ENCODE measurements around the gene ERCC3.
"Not testable (repeated sequence)": the region's sequence is repeated elsewhere in the genome, so short reads cannot be mapped to it uniquely, and the experiment has no call there.

The ERCC3 gene

GRCh38 chr2:127259355-127259754 is 34.6 kb downstream of the ERCC3 start:
- TF ChIP-seq, protein P1, sequence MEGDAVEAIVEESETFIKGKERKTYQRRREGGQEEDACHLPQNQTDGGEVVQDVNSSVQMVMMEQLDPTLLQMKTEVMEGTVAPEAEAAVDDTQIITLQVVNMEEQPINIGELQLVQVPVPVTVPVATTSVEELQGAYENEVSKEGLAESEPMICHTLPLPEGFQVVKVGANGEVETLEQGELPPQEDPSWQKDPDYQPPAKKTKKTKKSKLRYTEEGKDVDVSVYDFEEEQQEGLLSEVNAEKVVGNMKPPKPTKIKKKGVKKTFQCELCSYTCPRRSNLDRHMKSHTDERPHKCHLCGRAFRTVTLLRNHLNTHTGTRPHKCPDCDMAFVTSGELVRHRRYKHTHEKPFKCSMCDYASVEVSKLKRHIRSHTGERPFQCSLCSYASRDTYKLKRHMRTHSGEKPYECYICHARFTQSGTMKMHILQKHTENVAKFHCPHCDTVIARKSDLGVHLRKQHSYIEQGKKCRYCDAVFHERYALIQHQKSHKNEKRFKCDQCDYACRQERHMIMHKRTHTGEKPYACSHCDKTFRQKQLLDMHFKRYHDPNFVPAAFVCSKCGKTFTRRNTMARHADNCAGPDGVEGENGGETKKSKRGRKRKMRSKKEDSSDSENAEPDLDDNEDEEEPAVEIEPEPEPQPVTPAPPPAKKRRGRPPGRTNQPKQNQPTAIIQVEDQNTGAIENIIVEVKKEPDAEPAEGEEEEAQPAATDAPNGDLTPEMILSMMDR (conservative IDR thresholded peaks at IDR 0.05) = no peak
- no peak for TF ChIP-seq ZFX (IDR thresholded peaks at IDR 0.05)
- no peak overlapping the region for H3K27ac ChIP-seq

- TF ChIP-seq, protein P1 (conservative IDR thresholded peaks at IDR 0.05) = no peak
- TF ChIP-seq ZFX (IDR thresholded peaks at IDR 0.05) = no peak
- H3K27ac ChIP-seq = no peak overlapping the region
Observed at GRCh38 chr2:127256866-127257265, 37.1 kb downstream of the ERCC3 start.

- TF ChIP-seq ZFX (IDR thresholded peaks at IDR 0.05) = no peak
- TF ChIP-seq, protein P1 (conservative IDR thresholded peaks at IDR 0.05) = no peak
- H3K27ac ChIP-seq = no peak overlapping the region
Observed at GRCh38 chr2:127256381-127256780, 37.6 kb downstream of the ERCC3 start.

- H3K27ac ChIP-seq = no peak overlapping the region
- TF ChIP-seq, protein P1 (conservative IDR thresholded peaks at IDR 0.05) = no peak
- TF ChIP-seq ZFX (IDR thresholded peaks at IDR 0.05) = no peak
Observed at GRCh38 chr2:127255721-127256120, 38.2 kb downstream of the ERCC3 start.

GRCh38 chr2:127255146-127255545 is 38.8 kb downstream of the ERCC3 start:
- no peak for TF ChIP-seq ZFX (IDR thresholded peaks at IDR 0.05)
- TF ChIP-seq, protein P1 (conservative IDR thresholded peaks at IDR 0.05) = no peak
- no peak overlapping the region for H3K27ac ChIP-seq

DNA sequence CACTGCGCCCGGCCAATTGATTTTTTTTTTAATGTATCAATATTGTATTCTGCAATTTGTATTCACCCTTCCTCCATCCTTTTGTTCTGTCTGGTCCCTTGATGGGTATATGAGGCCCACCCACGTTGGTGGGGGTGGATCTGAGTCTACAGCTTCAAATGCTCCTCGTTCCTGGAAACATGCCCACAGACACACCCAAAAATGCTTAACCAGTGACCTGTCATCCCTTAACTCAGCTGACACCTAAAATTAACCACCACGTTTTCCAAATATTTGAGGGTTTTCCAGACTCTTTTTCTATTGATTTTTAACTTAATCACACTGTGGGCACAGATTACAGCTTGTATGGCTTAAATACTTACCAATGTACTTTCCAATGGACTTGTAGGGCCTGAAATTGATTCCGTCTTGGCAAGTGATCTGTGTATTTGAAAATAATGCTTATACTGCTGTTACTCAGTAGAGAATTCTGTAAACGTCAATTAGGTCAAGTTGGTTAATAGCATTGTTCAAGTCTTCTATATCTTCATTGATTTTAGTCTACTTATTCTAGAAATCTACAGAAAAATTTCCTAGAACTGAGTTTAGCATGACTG is 39.5 kb downstream of the ERCC3 start:
- TF ChIP-seq, protein P1 (conservative IDR thresholded peaks at IDR 0.05) = no peak
- no peak for TF ChIP-seq ZFX (IDR thresholded peaks at IDR 0.05)
- no peak overlapping the region for H3K27ac ChIP-seq

- H3K27ac ChIP-seq = not testable (repeated sequence)
Observed at GRCh38 chr2:127241184-127241583, 52.8 kb downstream of the ERCC3 start.

DNA sequence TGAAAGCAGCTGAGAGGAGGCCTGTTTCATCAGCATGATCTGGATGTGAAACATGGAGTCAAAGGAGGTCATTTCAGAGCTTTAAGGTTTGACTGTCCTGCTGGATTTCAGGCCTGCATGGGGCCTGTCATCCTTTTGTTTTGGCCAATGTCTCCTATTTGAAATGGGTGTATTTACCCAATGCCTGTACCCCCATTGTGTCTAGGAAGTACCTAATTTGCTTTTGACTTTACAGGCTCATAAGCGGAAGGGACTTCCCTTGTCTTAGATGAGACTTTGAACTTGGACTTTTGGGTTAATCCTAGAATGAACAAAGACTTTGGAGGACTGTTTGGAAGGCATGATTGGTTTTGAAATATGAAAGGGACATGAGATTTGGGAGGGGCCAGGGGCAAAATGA is 54.5 kb downstream of the ERCC3 start:
- H3K27ac ChIP-seq = no peak overlapping the region
- TF ChIP-seq, protein P1 (conservative IDR thresholded peaks at IDR 0.05) = no peak
- no peak for TF ChIP-seq ZFX (IDR thresholded peaks at IDR 0.05)

DNA sequence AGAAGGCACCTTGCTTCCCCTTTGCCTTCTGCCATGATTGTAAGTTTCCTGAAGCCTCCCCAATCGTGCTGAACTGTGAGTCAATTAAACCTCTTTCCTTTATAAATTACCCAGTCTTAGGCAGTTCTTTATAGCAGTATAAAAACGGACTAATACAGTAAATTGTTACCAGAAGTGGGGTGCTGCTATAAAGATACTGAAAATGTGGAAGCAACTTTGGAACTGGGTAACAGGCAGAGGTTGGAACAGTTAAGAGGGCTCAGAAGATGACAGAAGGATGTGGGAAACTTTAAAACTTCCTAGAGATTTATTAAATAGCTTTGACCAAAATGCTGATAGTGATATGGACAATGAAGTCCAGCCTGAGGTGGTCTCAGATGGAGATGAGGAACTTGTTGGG is 56.2 kb downstream of the ERCC3 start:
- not testable (repeated sequence) for H3K27ac ChIP-seq
